Upper lobe of left lung (tissue), 6 donors: Measurements from ENCODE around the gene ATP2A1. TPM values are rescaled to one million over a fixed set of nuclear protein-coding genes. Genes with fewer than 3 reads are reported as not detected.
"Not testable (repeated sequence)": the region's sequence is repeated elsewhere in the genome, so short reads cannot be mapped to it uniquely, and the experiment has no call there.

Experiments used
- ATAC-seq, 2 donors: fragments of 200-7000 bp; cut with Tn5 transposase; one replicate each; pipeline ENCODE4 v1.9.1; 2022; ENCODE audit warnings: mild to moderate bottlenecking in 2 of 2, moderate library complexity in 2 of 2; ENCODE audit not compliant: low FRiP score in 2 of 2
- DNase-seq, 2 donors: peaks; one replicate each; pipeline ENCODE4 v3.0.0-alpha.2; 2019 to 2020
- H3K27ac ChIP-seq, 4 donors: fragments of 200-600 bp; sonication (generic); one replicate each; pipeline ENCODE4 v1.5.1; 2016 to 2019
- H3K27me3 ChIP-seq, 4 donors: fragments of 200-600 bp; sonication (generic); one replicate each; pipeline ENCODE4 v1.5.1; 2017 to 2019
- H3K36me3 ChIP-seq, 4 donors: fragments of 200-600 bp; sonication (generic); one replicate each; pipeline ENCODE4 v1.5.1; 2016 to 2019
- H3K4me1 ChIP-seq, 4 donors: fragments of 200-600 bp; sonication (generic); one replicate each; pipeline ENCODE4 v1.5.1; 2018 to 2019
- H3K4me3 ChIP-seq, 4 donors: fragments of 200-600 bp; sonication (generic); one replicate each; pipeline ENCODE4 v1.5.1; 2017 to 2019; ENCODE audit warnings: mild to moderate bottlenecking in 2 of 4, moderate library complexity in 1 of 4
- H3K9me3 ChIP-seq, 4 donors: fragments of 200-600 bp; sonication (generic); one replicate each; pipeline ENCODE4 v1.5.1; 2018 to 2019
- EP300 ChIP-seq, 4 donors: sonication (generic); formaldehyde crosslinking; IDR thresholded peaks; one replicate each; pipeline ENCODE4 v1.5.1; 2017; ENCODE audit warnings: antibody characterized with exemption in 4 of 4, control low read depth in 2 of 4
- POLR2A ChIP-seq, 4 donors: fragments of 450-650 bp; IDR thresholded peaks; one replicate each; pipeline ENCODE4 v1.5.1; 2016 to 2017; ENCODE audit warnings: antibody characterized with exemption in 4 of 4, mild to moderate bottlenecking in 2 of 4
- POLR2AphosphoS5 ChIP-seq, 2 donors: sonication (generic); formaldehyde crosslinking; IDR thresholded peaks; one replicate each; pipeline ENCODE4 v1.5.1; 2017; ENCODE audit warnings: antibody characterized with exemption in 2 of 2
- WGBS, 2 donors: methylation state at CpG; one replicate each; pipeline ENCODE4 v1.1.5; 2017 to 2018; 5-methylcytosine and 5-hydroxymethylcytosine counted together
- total RNA-seq, 6 donors: library from RNA; depleted of rRNA in 4 of 6; stranded (reverse); fragments of >200 nt in 4 of 6; gene quantifications; one replicate each; pipeline versions ENCODE4 v1.1.0 to v1.2.1, GENCODE V29; 2016 to 2021
- TF ChIP-seq, protein P1 (sequence below), 6 experiments: fragments of 450-650 bp in 4 of 6; fragments of 200-600 bp in 2 of 6; sonication (generic) in 2 of 6; IDR thresholded peaks; one replicate each; pipeline ENCODE4 v1.5.1; 2016 to 2019; ENCODE audit warnings: antibody characterized with exemption in 6 of 6
- donor health status: DM: no; HTN: no; CAD: no; lungs with moderate emphysema.
- donor health status: DM: no; HTN: yes; CAD: no; lungs with severe emphysema.

The ATP2A1 gene
- total RNA-seq, 6 donors from 2014 or later, result 0.15 to 4.2 (median 0.57) TPM

DNA sequence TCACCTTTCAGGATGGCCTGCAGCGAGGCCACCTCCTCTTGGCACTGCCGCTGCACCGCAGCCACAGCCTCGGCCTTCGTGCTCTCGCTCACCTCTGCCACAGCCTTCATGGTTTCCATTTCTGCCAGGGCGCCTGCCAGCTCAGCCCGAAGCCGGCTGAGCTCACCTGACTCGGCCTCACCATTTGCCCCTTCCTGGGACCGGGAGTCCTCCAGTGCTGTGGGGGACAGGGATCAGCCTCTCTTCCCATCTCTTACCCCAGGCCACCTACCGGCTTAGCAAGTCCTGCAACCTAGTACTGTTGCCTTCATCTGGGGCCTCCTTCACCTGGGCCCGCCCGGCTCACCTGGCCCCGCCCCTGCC lies 46.1 kb downstream of the ATP2A1 start:
- peak overlapping the region; percentile 97 to 99 (median 98) for H3K27ac ChIP-seq
- 39 to 44% methylated on average over 11 to 14 of the region's 15 CpGs for WGBS, 2 donors
- no peaks in the 10 kb centered on the region for H3K9me3 ChIP-seq
- H3K27me3 ChIP-seq, result no peaks in the 10 kb centered on the region
- TF ChIP-seq, protein P1, sequence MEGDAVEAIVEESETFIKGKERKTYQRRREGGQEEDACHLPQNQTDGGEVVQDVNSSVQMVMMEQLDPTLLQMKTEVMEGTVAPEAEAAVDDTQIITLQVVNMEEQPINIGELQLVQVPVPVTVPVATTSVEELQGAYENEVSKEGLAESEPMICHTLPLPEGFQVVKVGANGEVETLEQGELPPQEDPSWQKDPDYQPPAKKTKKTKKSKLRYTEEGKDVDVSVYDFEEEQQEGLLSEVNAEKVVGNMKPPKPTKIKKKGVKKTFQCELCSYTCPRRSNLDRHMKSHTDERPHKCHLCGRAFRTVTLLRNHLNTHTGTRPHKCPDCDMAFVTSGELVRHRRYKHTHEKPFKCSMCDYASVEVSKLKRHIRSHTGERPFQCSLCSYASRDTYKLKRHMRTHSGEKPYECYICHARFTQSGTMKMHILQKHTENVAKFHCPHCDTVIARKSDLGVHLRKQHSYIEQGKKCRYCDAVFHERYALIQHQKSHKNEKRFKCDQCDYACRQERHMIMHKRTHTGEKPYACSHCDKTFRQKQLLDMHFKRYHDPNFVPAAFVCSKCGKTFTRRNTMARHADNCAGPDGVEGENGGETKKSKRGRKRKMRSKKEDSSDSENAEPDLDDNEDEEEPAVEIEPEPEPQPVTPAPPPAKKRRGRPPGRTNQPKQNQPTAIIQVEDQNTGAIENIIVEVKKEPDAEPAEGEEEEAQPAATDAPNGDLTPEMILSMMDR (IDR thresholded peaks at IDR 0.05), result peak in 4 of 6 experiments; percentile 10 to 47 (median 38)
- TF ChIP-seq POLR2A (IDR thresholded peaks at IDR 0.05), result no peak
- TF ChIP-seq POLR2AphosphoS5 (IDR thresholded peaks at IDR 0.05), result no peak
- H3K4me1 ChIP-seq, result peaks cover 13 to 17% (median 14%) of the 10 kb centered on the region in 4 donors
- H3K4me3 ChIP-seq, result peak overlapping the region; percentile 65 to 93 (median 90)
- peaks cover 0 to 5% (median 5%) of the 10 kb centered on the region in 4 donors for H3K36me3 ChIP-seq
- DNase-seq (no peak), ATAC-seq (no peak)

- H3K9me3 ChIP-seq, result no peaks in the 10 kb centered on the region
- WGBS, 2 donors, result 1 to 2% methylated on average over 15 to 22 of the region's 66 CpGs
- DNase-seq, result peak; percentile 98 to 99
These were observed 46.6 kb downstream of the ATP2A1 start, which contains the start of gene RABEP2 for GRCh38 chr16:28924762-28925385. RABEP2 (minus strand) TSS chr16:28925238; CDS start chr16:28925163, 75 bp downstream.

DNA sequence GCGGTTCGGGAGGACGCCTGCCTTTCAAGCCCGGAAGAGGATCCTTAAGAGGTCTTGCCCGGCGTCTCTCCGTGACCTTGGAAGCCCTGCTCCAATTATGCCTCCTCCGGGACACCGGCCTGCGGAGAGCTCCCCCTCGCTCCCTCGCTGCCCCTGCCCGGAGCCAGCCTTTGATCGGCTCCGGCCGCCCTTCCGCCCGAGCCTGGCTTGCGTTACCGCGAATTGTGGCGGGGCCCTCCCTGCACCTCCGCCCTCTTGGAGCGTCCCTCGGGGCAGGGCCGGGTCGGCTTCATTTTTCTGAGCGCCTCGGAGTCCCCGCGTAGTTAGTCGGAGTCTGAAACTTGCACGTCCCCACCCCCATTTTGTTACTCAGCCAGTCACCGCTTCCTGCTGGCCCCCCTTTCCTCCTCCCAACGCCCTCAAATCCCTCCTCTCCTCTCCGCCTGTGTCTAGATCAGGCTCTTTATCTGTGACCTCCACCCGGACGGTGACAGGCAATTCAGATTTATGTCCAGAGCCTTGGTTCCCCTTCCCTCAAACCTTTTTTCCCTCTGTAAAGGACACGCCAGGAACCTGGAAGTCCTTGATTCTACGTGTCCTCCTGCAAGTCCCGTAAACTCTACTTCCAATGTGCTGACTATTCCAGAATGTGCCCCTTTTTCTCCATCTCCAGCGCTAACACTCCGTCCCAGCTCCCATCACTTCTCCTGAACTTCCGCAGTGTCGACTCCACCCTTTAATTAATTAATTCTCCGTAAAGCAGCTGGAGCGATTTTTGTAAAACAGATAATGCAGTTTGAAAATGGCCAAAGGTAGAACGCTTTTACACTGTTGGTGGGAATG lies 47.3 kb downstream of the ATP2A1 start:
- DNase-seq (peak in 1 of 2 donors; percentile 70), ATAC-seq (peak; percentile 70 to 91)
- Histone ChIP-seq H3K36me3 (no peaks in the 10 kb centered on the region), H3K4me1 (peaks cover 13 to 17% (median 14%) of the 10 kb centered on the region in 4 donors), H3K27ac (peak overlapping the region; percentile 97 to 99 (median 98)), H3K9me3 (no peaks in the 10 kb centered on the region), H3K27me3 (no peaks in the 10 kb centered on the region), H3K4me3 (peak overlapping the region; percentile 65 to 93 (median 90))
- 1% methylated on average over 19 to 28 of the region's 48 CpGs for whole genome bisulfite sequencing, 2 donors
- no peak for TF ChIP-seq POLR2AphosphoS5 (IDR thresholded peaks at IDR 0.05)
- peak in 2 of 4 donors; percentile 70 to 73 for TF ChIP-seq POLR2A (IDR thresholded peaks at IDR 0.05)

More at GRCh38 chr16:28924762-28925385, 46.6 kb downstream of the ATP2A1 start, which contains the start of gene RABEP2:
- Histone ChIP-seq H3K4me1 (peaks cover 13 to 17% (median 14%) of the 10 kb centered on the region in 4 donors), H3K36me3 (peaks cover 0 to under 1% (median under 1%) of the 10 kb centered on the region in 4 donors), H3K4me3 (peak within 1 kb of the TSS; percentile 65 to 93 (median 90)), H3K27ac (peak within 1 kb of the TSS; percentile 97 to 99 (median 98)), H3K27me3 (no peaks in the 10 kb centered on the region)
- ATAC-seq, result peak; percentile 96 to 97
- TF ChIP-seq POLR2AphosphoS5 (IDR thresholded peaks at IDR 0.05) (peak; percentile 74 to 80), POLR2A (IDR thresholded peaks at IDR 0.05) (peak in 1 of 4 donors; percentile 29), EP300 (IDR thresholded peaks at IDR 0.05) (no peak)
- TF ChIP-seq, protein P1 (IDR thresholded peaks at IDR 0.05), result peak in 1 of 6 experiments; percentile 2

DNA sequence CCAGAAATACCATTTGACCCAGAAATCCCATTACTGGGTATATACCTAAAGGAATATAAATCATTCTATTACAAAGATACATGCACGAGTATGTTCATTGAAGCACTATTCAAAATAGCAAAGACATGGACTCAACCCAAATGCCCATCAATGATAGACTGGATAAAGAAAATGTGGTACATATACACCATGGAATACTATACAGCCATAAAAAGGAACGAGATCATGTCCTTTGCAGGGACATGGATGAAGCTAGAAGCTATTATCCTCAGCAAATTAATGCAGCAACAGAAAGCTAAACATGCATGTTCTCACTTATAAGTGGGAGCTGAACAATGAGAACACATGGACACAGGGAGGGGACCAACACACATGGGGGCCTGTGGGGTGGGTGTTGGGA lies 48.0 kb downstream of the ATP2A1 start:
- WGBS, 2 donors, result 65 to 72% methylated on average over 2 of the region's 2 CpGs
- Histone ChIP-seq H3K27ac (peak overlapping the region; percentile 97 to 99 (median 98)), H3K4me3 (peak overlapping the region in 3 of 4 donors; percentile 65 to 92 (median 89)), H3K4me1 (peaks cover 13 to 17% (median 14%) of the 10 kb centered on the region in 4 donors)
- not testable (repeated sequence) for ATAC-seq, DNase-seq, H3K27me3 ChIP-seq, H3K9me3 ChIP-seq, H3K36me3 ChIP-seq

DNA sequence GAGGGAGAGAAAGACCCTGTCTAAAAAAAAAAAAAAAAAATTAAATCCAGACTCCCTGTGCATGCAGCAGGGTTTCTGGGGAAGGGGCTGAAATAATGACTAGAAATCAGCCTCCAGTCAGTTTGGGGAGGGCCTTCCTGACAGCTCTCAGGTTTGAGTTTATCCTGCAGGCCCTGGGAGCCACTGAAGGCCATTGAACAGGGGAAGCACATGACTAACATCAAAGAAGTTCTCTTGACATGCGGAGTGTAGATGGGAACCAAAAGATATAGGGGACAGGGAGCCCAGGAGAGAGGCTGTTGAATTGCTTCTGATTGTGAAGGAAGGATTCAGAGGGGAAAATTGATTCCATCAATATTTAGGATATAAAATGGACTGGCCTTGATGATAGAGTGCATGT lies 49.5 kb downstream of the ATP2A1 start:
- Histone ChIP-seq H3K4me1 (peaks cover 13 to 17% (median 14%) of the 10 kb centered on the region in 4 donors), H3K9me3 (no peaks in the 10 kb centered on the region), H3K36me3 (no peaks in the 10 kb centered on the region), H3K4me3 (no peak overlapping the region), H3K27me3 (no peaks in the 10 kb centered on the region), H3K27ac (no peak overlapping the region)
- TF ChIP-seq EP300 (IDR thresholded peaks at IDR 0.05) (no peak), POLR2A (IDR thresholded peaks at IDR 0.05) (no peak), POLR2AphosphoS5 (IDR thresholded peaks at IDR 0.05) (no peak)
- TF ChIP-seq, protein P1 (IDR thresholded peaks at IDR 0.05), result no peak
- ATAC-seq (no peak), DNase-seq (no peak)
- 86 to 88% methylated on average over 1 of the region's 1 CpG for WGBS, 2 donors
